Measurements from ENCODE around the gene POLR3H.
"Not testable (repeated sequence)": the region's sequence is repeated elsewhere in the genome, so short reads cannot be mapped to it uniquely, and the experiment has no call there.

POLR3H gene

GRCh38 chr22:41563051-41563711 is 18.9 kb upstream of the POLR3H start:
- no peak for DNase-seq

DNA sequence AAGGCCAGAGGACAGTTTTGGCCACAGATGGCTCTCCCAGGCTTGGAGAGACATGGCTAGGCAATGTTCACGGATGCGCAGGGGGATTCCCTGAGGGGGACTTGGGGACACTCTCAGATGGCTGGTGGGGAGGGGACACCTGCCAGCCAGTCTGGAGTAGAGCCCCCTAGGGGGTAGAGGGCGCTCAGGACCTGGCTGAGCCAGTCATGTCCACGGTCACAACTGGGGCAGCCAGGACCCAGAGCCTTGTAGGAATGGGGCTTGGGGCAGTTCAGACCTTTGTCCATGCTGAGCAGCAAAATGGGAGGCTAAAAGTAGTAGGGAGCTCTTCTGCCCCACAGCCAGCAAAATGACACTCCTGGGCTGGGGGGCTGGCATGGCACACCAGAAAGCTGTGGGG is 18.2 kb upstream of the POLR3H start:
- no peak for DNase-seq

GRCh38 chr22:41561788-41562187 is 17.5 kb upstream of the POLR3H start:
- DNase-seq, result no peak

DNA sequence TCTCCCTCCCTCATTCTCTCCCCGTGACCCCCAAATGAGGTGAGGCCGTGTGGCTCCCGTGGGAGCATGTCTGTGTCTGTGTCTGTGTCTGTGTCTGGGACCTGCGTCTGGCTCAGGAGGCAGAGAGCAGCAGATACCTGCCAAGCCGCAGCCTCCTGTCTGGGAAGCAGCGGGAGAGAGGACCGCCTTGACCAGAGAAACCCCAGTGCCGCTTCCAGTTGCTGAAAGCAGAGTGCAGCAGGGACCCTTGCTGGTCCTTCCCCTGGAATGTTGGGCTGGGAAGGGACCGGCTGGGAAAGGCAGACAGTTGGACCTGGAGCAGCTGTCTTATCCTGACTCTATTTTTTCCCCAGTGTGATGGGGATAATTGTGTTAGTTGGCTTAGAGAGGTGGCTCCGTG is 17.1 kb upstream of the POLR3H start:
- no peak for DNase-seq

DNA sequence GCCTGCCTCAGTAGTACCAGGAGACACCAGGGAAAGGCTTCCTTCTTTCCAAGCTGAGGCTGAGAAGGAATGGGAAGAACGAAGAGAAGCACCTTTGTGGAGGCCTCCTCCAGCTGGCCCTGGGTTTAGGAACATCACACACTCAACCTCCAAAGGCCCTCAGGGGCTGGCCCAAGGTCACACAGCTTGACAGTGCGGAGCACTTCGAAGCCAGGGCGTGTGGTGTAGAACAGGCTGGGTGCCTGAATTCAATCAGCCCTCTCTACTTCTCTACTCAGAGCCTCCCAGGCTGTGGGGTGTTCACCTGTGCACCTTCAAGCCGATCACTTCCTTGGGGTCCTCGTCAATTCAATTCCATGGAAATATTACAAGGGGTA is 15.8 kb upstream of the POLR3H start:
- DNase-seq, result no peak

GRCh38 chr22:41558241-41558630 is 14.0 kb upstream of the POLR3H start:
- not testable (repeated sequence) for DNase-seq

DNA sequence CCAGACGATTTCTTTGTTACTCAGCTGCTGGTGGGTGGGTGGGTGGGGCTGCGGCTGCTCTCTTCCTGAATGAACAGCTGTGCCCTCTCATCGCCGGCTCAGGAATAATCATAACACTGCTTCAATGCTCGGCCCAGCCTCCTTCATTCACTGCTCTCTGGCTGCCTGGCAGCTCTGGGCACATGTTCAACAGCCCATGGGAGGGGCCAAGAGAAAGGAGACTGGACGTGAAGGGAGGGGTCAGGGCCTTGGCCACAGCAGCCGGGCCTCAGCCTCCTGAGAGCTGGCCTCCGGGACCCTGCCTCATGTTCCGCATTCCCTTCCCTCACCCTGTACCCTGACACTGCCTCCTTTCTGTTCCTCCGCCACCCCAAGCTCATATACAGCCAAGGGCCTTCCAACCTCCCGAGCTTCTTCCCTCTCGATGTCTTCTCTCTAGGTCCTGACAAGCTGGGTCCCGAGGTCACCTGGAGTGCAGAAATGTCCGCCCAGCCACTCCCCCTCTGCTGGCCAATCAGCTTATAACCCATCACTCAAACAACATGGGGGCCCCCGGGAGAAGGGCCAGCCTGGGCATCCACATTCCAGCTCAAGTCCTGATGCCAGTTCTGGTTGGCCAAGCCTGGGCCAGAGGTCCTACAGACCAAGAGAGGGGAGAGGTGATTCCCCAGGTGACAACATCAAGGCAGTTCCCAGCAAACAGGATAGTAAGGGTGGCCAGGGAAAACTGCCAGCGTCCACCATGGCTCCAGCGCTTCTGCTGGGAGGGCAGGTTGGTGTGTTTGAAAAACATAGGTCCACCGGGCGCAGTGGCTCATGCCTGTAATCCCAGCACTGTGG is 13.4 kb upstream of the POLR3H start:
- DNase-seq, result no peak

- no peak for DNase-seq
Observed at GRCh38 chr22:41556561-41556960, 12.3 kb upstream of the POLR3H start.

GRCh38 chr22:41555325-41555982 is 11.2 kb upstream of the POLR3H start:
- no peak for DNase-seq

- DNase-seq, result no peak
Observed at GRCh38 chr22:41551877-41552582, 7.8 kb upstream of the POLR3H start.

GRCh38 chr22:41550952-41551491 is 6.8 kb upstream of the POLR3H start:
- DNase-seq, result no peak

DNA sequence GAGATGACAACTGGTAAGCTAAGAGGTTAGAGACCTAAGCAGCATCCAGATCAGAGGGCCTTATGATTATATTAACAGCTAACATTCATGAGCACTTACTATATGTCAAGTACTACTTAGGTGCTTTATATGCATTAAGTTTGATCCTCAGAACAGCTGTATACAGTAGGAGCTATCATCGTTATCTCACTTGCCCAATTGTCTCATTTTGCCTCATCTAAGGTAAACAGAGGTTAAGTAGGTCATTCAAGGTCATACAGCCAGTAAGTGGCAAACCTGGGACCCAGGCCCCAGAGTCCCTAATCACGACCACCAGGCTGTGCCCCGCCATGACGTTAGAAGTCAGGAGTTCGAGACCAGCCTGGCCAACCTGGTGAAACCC is 4.6 kb upstream of the POLR3H start:
- no peak for DNase-seq

GRCh38 chr22:41544671-41545476 is 604 bp upstream of the POLR3H start:
- DNase-seq, result no peak

DNA sequence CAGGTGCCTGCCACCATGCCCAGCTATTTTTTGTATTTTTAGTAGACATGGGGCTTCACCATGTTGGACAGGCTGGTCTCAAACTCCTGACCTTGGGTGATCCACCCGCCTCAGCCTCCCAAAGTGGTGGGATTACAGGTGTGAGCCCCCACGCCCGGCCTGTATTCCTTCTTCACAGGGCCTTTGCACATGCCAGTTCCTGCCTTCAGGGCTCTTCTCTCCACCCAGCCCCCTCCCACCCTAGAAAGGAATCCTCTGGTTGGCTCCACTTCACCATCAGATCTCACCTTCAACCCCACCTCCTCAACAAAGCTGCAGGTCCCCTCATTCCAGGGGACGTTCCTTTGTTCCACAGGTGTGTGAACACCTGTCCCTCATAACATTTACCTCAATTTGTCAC is 2.0 kb downstream of the POLR3H start:
- DNase-seq, result no peak

- no peak for DNase-seq
Observed at GRCh38 chr22:41541484-41541883, 2.8 kb downstream of the POLR3H start.

GRCh38 chr22:41540365-41540764 is 3.9 kb downstream of the POLR3H start:
- no peak for DNase-seq

- no peak for DNase-seq
Observed at GRCh38 chr22:41540006-41540315, 4.3 kb downstream of the POLR3H start.

DNA sequence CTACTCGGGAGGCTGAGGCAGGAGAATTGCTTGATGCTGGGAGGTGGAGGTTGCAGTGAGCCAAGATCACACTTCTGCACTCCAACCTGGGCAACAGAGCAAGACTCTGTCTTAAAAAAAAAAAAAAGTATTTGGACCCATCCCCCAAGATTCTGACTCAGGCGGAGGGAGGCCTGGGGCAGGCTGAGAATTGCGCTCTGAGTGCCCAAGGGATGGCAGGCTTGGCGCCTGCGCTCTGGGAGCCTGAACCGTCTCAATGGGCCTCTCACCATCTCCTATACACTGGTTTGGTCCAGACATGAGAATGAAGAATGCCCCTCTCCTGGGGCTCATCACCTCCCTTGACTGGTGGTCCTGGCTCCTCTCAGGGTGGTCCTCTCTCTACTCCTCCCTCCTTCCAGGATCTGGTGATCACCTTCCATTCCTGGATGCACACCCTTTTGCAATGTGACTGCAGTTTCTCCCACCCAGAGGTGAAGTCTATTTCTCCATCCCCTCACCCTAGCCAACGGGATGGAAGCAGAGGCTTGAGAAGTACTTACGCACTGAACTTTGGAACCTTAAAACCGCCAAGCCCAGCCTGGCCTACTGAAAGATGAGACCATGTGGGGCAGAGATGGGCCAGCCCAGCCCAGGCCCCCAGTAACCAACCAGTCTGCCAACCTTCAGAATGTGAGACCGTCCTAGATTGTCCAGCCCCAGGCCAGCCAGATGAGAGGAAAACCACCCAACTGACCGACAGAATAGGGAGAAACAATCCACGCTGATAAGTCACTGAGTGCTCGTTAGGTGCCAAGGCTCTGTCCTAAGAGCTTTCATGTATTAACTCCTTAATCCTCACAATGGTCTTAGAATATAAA is 4.9 kb downstream of the POLR3H start:
- no peak for DNase-seq

- DNase-seq, result no peak
Observed at GRCh38 chr22:41538583-41538982, 5.7 kb downstream of the POLR3H start.

DNA sequence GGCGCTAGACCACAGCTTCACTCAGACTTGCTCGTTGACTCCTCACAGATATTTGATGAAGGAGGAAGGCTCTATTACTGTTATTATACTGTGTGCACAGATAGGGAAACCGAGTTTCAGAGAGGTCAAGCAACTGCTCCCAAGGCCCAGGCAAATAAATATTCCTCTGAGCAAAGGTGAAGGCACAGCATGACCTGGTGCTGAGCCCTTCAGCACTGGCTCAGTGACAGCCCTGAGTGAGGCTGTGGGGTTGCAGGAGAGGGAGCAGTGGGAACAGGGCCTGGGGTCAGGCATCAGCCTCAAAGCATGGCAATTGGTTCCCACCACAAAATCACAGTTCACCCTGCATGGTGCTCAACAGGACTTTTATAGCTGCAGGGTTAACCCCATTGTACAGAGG is 7.1 kb downstream of the POLR3H start:
- DNase-seq, result no peak

- no peak for DNase-seq
Observed at GRCh38 chr22:41535244-41535643, 9.0 kb downstream of the POLR3H start.

All from effector CD8-positive, alpha-beta T cell (primary cell).